CD4-positive, alpha-beta T cell treated with Interleukin-17A for 4 hours (primary cell): ENCODE measurements around the gene ENOX1.

ENCODE experiments used
- DNase-seq: peaks from one replicate; pipeline ENCODE4 v3.0.0-alpha.2; 2020; ENCODE audit warnings: mixed read lengths

The ENOX1 gene

GRCh38 chr13:43232873-43233265, 553.9 kb downstream of the ENOX1 start:
- DNase-seq = no peak

DNA sequence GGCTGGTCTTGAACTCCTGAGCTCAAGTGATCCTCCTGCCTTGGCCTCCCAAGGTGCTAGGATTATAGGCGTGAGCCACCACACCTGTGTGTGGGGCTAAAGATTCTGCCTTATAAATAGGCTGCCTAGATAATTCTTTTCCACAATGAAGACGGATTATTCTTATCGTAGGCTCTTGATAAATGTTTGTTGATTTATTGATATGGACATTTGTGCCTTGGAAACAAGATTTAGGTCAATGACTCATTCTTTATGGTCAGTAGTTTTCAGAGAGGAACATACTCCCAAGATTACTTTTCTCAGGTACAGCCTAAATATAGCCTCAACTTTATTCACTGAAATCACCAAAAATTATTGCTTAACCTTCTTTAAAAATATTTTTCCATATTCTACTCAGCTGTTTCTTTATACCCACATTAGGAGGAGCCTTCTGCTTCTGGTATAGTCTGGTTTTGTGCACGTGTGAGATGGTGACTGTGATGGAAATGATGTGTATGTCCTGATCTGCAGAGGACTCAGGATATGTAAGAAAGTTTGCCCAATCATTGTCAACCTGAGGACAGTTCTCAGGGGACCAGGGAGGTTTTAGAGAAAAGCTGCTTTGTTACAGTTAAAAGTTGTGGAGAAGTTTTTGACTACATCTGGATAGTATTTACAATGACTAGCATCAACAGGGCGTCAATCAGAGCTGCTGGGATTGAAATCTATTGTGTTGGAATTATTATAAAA, 554.5 kb downstream of the ENOX1 start:
- DNase-seq = no peak

- DNase-seq = no peak
Observed at GRCh38 chr13:43230989-43231388, 555.8 kb downstream of the ENOX1 start.

GRCh38 chr13:43229506-43229905, 557.3 kb downstream of the ENOX1 start:
- DNase-seq = no peak

- no peak for DNase-seq
Observed at GRCh38 chr13:43227721-43228120, 559.1 kb downstream of the ENOX1 start.

GRCh38 chr13:43223216-43223615, 563.6 kb downstream of the ENOX1 start:
- DNase-seq = no peak

- no peak for DNase-seq
Observed at GRCh38 chr13:43222086-43222485, 564.7 kb downstream of the ENOX1 start.

DNA sequence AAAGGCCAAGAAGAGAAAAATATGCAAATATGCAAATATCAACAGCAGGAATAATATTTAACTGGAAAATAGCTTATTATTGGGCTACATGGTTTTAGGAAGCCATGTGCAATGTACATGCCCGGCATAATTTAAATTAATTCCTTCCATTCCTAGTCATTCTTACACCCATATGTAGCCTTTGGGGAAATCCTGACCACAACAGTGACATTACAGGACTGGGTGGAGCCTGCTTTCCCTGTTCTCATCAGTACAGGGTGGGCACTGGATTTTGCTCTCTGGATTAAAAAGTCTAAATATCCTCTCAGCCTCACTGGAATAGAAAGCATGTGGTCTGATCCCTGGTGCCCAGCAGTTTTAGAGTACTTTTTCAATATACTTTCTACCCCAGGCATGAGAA, 565.2 kb downstream of the ENOX1 start:
- DNase-seq = no peak

DNA sequence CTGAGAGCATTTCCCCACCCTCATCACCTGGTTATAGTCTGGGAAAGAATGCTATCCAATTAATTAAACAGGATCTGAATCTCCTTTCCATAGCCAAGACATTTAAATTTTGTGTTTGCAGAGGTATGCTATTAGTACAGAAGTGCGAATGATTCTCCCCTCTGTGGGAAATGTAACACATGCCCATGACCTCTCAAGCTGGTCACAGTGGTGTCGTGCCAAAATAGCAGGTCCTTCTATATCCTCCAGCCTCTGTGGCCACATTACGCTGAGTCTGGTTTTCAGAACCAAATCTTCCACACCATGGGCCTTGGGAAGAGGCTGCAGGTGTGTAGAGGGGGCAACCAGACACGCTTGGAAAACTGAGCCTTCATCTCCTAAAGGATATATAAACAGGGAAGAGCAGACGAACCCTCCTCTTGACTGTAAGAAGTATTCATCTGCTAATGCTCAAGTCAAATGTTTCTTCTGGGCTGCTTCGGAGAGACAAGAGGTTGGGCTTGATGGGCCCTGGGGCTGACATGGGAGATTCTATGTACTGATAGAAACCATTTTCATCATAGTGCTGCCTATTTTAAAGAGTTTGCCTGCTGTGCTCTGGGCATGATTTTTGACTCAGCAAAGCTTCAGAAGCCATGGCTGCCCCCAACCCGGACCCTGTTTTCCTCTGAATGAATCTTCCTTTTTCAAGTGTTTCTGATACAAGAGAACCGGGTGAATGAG, 565.7 kb downstream of the ENOX1 start:
- DNase-seq = no peak

- DNase-seq = no peak
Observed at GRCh38 chr13:43214124-43214523, 572.6 kb downstream of the ENOX1 start.

- no peak for DNase-seq
Observed at GRCh38 chr13:43206838-43207237, 579.9 kb downstream of the ENOX1 start.

- no peak for DNase-seq
Observed at GRCh38 chr13:43205416-43205815, 581.4 kb downstream of the ENOX1 start.

DNA sequence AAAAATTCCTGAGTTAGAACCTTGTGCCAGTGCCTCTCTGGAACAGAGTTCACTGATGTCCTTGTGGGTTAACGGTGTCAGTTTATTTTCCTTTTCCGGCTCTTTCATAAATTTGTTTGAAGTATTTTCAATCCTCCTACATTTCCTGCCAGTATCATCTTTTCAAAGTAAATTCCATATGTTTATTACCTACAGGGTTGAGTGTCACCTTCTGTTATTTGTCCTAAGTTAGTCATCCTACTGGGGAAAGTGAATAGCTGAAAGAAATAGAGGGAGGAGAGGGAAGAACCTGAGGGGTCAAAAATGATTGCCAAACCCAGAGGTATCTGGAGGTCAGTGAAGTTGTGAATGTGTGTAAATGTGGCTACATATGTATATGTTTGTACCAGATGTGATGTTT, 582.2 kb downstream of the ENOX1 start:
- no peak for DNase-seq

DNA sequence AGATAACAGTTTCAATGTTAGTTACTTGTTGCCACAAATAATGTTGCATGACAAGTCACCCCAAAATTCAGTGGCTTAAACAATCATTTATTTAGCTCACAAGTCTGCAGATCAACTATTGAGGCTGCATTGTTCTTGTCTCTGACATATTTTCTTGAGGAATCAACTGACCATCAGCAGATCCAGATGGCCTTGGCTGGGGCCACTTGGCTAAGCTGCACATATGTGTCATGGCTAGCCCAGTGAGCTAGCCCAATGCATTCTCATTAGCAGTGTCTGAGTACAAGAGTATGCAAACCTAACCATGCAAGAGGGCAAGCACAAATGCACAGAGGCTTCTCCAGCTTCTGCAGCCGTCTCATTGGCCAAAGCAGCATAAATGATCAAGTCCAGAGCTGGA, 583.0 kb downstream of the ENOX1 start:
- no peak for DNase-seq

GRCh38 chr13:43200736-43201135, 586.0 kb downstream of the ENOX1 start:
- no peak for DNase-seq

DNA sequence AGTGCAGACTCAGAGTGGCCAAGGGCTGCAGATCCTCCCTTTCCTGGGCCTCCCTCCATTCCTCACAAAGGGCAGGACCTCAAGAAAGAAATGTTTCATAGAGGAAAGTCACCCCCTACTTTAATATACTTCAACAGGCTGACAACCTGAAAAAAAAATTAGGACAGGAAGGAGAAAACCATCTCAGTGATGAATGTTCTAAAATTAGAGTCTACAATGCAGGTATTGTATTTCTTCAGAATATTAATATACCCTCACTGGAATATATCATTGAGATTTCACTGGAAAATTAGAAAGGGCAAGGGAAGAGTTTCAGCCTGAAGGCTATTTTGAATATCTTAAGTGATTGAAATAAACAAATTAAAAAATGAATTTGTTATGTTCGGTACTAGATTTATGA, 586.5 kb downstream of the ENOX1 start:
- DNase-seq = no peak

DNA sequence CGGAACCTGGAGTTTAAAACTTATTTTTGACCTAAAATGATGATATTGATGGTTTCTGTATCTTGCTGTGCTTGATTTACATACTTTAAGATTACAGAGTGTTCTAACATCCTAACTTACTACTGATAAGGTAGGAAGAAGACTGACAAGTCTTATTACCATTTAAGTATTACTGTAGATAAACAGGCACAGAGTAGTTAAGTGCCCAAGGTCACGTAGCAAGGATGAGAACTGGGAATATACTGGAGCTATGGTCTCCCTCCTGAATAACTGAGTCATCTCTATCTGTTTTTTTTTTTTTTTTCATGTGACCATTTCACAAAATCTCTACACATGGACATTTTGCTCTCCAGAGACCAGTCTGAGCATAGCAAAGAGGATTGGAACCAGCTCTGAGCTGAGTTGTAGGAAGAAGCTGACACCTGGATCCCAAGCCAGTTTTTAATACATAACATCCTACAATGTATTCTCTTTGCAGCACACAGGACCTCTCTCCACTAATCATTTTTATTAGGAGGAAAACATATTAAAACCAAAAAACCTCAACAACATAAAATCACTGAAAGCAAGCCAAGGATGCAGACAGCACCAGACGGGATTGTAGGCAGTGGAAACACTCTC, 589.9 kb downstream of the ENOX1 start:
- no peak for DNase-seq

DNA sequence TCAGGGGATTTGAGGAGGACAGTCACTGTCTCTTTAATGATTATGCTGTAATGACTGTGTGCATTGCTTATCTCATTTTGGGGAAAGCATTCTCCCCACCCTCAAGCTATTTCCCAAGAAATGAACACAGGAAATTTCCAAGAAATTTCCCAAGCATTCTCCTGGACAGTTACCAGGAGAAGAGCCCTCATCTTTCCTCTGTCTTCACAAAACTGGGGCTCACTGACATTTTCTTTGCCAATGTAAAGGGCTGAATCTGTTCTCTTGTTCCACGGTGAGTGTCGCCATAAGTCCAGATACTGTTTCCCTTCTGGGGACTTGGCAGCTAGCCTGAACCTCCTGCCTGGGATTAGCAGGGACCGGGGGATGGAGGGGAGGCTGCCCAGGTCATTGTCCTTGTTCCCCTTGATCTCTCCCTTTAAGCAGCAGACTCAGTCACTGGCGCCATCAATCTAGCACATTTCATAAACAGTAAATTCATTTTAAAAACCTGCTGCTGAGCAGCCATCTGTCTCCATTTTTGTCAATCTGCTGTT, 590.6 kb downstream of the ENOX1 start:
- no peak for DNase-seq

- no peak for DNase-seq
Observed at GRCh38 chr13:43195551-43195950, 591.2 kb downstream of the ENOX1 start.

GRCh38 chr13:43195112-43195511, 591.7 kb downstream of the ENOX1 start:
- DNase-seq = no peak

DNA sequence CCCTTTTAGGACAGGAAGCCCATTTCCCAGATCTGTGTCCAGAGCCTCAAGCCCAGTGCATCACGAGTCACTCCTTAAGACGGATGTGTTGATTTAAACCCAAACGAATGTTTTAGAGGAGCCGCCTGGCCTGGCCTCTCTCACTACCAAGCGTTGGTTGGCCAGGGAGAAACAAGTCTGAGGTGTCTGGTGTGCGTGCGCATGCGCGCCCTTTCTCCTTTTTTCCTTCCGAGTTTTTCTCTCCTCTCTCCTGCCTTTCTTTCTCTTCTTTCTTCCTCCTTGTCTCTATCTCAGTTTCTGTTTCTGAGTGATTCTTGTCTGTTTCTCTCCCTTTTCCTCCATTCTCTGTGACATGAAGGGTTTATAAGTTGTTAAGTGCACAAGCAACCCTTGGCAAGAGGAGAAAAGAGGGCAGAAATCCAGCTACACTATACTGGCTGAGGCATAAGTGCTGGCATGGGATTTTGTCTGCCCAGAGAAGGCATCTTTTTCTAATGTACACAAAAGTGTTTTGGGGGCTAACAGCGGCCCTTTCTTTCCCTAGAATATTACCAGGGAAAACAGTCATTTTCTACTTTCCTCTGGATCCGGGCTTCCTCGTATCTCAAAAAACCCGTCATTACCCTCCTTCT, 592.9 kb downstream of the ENOX1 start:
- DNase-seq = no peak

- DNase-seq = no peak
Observed at GRCh38 chr13:43191546-43191945, 595.2 kb downstream of the ENOX1 start.

- no peak for DNase-seq
Observed at GRCh38 chr13:43185226-43185625, 601.5 kb downstream of the ENOX1 start.
